Panc1 (cell line): ENCODE results near the gene GRM2. TPM values are rescaled to one million over a fixed set of nuclear protein-coding genes. Genes with fewer than 3 reads are reported as not detected.
A peak's percentile ranks its signal among the peaks of the same experiment; 100 is the strongest.

Experiments used
- ATAC-seq: fragments of 200-7000 bp; cut with Tn5 transposase; 2 replicates; pipeline ENCODE4 v1.9.1; 2020; ENCODE audit warnings: mild to moderate bottlenecking, moderate library complexity
- BruUV-seq: library from RNA; stranded (reverse); fragments of 400-500 nt; replicated peaks from 2 replicates; lab custom pipeline; 2021; lab: Mats Ljungman, UMichigan
- CTCF ChIA-PET: fragments of 300-600 bp; sonication (Branson Sonifier 250); formaldehyde crosslinking; loops from one replicate; lab custom pipeline; 2022; ENCODE audit warnings: antibody characterized with exemption; lab: Charles Lee
- POLR2A ChIA-PET: fragments of 300-600 bp; sonication (Branson Sonifier 250); formaldehyde crosslinking; loops from one replicate; lab custom pipeline; 2022; ENCODE audit warnings: antibody characterized with exemption; lab: Charles Lee
- DNase-seq: peaks from one replicate; pipeline ENCODE4 v3.0.0-alpha.2; 2010; ENCODE audit warnings: low read depth, low spot score
- H3K27ac ChIP-seq: 2 replicates; pipeline ENCODE4 v1.5.1; 2011; ENCODE audit warnings: mild to moderate bottlenecking, low read length, inconsistent platforms
- H3K27me3 ChIP-seq: fragments of 200-500 bp; sonication (Bioruptor generic); 2 replicates; pipeline ENCODE4 v1.6.0; 2014; ENCODE audit warnings: low read length, inconsistent platforms; ENCODE audit not compliant: control insufficient read depth, insufficient read depth
- H3K36me3 ChIP-seq: fragments of 200-500 bp; sonication (Bioruptor generic); 2 replicates; pipeline ENCODE4 v1.5.1; 2014; ENCODE audit warnings: inconsistent platforms, mild to moderate bottlenecking, low read length, moderate library complexity; ENCODE audit not compliant: control insufficient read depth, insufficient read depth
- H3K4me1 ChIP-seq: 2 replicates; pipeline ENCODE4 v1.5.1; 2011; ENCODE audit warnings: inconsistent platforms, mild to moderate bottlenecking, low read length, moderate library complexity; ENCODE audit not compliant: control insufficient read depth, insufficient read depth
- H3K4me3 ChIP-seq, 2 experiments: 2 replicates each; pipeline ENCODE4 v1.5.1; 2011 to 2012; ENCODE audit warnings: low read depth in 2 of 2, low read length in 2 of 2, mild to moderate bottlenecking in 2 of 2, inconsistent platforms in 1 of 2, moderate library complexity in 1 of 2
- H3K9me3 ChIP-seq: fragments of 200-500 bp; sonication (Bioruptor generic); 2 replicates; pipeline ENCODE4 v1.5.1; 2014; ENCODE audit warnings: low read depth, mild to moderate bottlenecking, inconsistent platforms, low read length, moderate library complexity; ENCODE audit not compliant: control insufficient read depth, insufficient read depth
- POLR2AphosphoS5 ChIP-seq: IDR thresholded peaks from 2 replicates; pipeline ENCODE4 v1.6.1; 2012; ENCODE audit warnings: mild to moderate bottlenecking, low read depth, low read length, moderate library complexity
- SIN3A ChIP-seq: IDR thresholded peaks from 2 replicates; pipeline ENCODE4 v1.6.1; 2012; ENCODE audit warnings: low read depth, mild to moderate bottlenecking, low read length, moderate library complexity, borderline replicate concordance; ENCODE audit not compliant: insufficient read depth
- TCF7L2 ChIP-seq: IDR thresholded peaks from 2 replicates; pipeline ENCODE4 v1.6.1; 2011; ENCODE audit warnings: mild to moderate bottlenecking, low read depth, low read length, inconsistent platforms
- in situ Hi-C: cut with HindIII; loops from 2 replicates; pipeline ENCODE4 v1.10.0; 2016; ENCODE audit warnings: low sequenced_read_pairs, low pct_unique_long_range_greater_than_20kb
- intact Hi-C: fragments of 100-400 bp; cut with micrococcal nuclease; formaldehyde crosslinking; loops from one replicate; pipeline ENCODE4 v1.10.0; 2022; ENCODE audit not compliant: unreplicated experiment
- total RNA-seq: library from RNA; stranded (reverse); gene quantifications from one replicate; pipeline ENCODE4 v1.2.1, GENCODE V29; 2021; ENCODE audit not compliant: unreplicated experiment
- TF ChIP-seq, protein P1 (sequence below): fragments of 450-650 bp; IDR thresholded peaks from 2 replicates; pipeline ENCODE4 v1.5.1; 2017; ENCODE audit warnings: mild to moderate bottlenecking
- TF ChIP-seq, protein P2 (sequence below), 2 experiments: IDR thresholded peaks; 2 replicates each; pipeline ENCODE4 v1.6.1; 2011 to 2012; ENCODE audit warnings: low read depth in 2 of 2, control low read depth in 1 of 2, low read length in 1 of 2, mild to moderate bottlenecking in 1 of 2, moderate library complexity in 1 of 2; ENCODE audit not compliant: insufficient read depth in 1 of 2

The GRM2 gene
- total RNA-seq, 1 experiment from 2014 or later = 0.21 TPM

DNA sequence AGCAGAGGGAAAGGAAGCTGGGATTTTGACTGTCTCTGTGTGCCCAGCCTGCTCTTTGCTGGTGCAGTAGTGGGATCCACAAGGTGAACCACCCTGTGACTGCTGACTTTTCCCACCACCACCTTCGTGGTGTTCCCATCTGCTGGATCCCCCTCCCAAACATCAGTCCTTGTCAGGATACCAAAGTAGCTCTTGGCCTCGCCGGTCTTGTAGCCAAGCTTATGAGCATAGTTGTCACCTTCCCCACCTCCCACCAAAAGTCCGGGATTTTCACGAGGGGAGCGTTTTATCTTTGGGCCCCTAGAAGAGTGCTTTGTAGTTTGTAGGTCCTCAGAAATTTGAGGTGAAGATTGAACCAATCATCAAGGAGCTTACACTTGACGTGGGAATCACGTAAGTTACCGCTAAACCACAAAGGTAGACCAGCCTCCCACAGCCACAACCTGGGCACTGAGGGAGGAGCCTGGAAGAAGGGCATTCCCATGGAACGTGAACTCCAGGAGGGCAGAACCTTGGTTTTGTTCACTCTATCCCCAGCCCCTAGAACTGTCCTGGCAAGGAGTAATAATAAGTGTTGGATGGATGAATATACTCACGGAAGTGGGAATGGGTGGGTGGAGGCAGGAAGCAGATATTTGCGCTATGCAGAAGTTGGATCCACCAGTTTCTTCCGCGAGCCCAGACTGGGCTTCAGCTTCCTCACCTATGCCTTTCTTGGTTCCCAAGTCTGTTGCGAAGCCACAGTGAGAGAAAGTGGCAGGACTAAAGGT, 36.6 kb upstream of the GRM2 start:
- no peak for TF ChIP-seq POLR2AphosphoS5
- TF ChIP-seq, protein P1, sequence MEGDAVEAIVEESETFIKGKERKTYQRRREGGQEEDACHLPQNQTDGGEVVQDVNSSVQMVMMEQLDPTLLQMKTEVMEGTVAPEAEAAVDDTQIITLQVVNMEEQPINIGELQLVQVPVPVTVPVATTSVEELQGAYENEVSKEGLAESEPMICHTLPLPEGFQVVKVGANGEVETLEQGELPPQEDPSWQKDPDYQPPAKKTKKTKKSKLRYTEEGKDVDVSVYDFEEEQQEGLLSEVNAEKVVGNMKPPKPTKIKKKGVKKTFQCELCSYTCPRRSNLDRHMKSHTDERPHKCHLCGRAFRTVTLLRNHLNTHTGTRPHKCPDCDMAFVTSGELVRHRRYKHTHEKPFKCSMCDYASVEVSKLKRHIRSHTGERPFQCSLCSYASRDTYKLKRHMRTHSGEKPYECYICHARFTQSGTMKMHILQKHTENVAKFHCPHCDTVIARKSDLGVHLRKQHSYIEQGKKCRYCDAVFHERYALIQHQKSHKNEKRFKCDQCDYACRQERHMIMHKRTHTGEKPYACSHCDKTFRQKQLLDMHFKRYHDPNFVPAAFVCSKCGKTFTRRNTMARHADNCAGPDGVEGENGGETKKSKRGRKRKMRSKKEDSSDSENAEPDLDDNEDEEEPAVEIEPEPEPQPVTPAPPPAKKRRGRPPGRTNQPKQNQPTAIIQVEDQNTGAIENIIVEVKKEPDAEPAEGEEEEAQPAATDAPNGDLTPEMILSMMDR = no peak
- TF ChIP-seq, protein P2, sequence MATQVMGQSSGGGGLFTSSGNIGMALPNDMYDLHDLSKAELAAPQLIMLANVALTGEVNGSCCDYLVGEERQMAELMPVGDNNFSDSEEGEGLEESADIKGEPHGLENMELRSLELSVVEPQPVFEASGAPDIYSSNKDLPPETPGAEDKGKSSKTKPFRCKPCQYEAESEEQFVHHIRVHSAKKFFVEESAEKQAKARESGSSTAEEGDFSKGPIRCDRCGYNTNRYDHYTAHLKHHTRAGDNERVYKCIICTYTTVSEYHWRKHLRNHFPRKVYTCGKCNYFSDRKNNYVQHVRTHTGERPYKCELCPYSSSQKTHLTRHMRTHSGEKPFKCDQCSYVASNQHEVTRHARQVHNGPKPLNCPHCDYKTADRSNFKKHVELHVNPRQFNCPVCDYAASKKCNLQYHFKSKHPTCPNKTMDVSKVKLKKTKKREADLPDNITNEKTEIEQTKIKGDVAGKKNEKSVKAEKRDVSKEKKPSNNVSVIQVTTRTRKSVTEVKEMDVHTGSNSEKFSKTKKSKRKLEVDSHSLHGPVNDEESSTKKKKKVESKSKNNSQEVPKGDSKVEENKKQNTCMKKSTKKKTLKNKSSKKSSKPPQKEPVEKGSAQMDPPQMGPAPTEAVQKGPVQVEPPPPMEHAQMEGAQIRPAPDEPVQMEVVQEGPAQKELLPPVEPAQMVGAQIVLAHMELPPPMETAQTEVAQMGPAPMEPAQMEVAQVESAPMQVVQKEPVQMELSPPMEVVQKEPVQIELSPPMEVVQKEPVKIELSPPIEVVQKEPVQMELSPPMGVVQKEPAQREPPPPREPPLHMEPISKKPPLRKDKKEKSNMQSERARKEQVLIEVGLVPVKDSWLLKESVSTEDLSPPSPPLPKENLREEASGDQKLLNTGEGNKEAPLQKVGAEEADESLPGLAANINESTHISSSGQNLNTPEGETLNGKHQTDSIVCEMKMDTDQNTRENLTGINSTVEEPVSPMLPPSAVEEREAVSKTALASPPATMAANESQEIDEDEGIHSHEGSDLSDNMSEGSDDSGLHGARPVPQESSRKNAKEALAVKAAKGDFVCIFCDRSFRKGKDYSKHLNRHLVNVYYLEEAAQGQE (IDR thresholded peaks at IDR 0.05; ENCODE audit: insufficient read depth in 1 of 2, low read depth in 2 of 2, low read length in 1 of 2) = no peak
- no peak for TF ChIP-seq TCF7L2
- TF ChIP-seq SIN3A = no peak
- in situ Hi-C loops = no loop called here
- intact Hi-C loops = no loop called here

DNA sequence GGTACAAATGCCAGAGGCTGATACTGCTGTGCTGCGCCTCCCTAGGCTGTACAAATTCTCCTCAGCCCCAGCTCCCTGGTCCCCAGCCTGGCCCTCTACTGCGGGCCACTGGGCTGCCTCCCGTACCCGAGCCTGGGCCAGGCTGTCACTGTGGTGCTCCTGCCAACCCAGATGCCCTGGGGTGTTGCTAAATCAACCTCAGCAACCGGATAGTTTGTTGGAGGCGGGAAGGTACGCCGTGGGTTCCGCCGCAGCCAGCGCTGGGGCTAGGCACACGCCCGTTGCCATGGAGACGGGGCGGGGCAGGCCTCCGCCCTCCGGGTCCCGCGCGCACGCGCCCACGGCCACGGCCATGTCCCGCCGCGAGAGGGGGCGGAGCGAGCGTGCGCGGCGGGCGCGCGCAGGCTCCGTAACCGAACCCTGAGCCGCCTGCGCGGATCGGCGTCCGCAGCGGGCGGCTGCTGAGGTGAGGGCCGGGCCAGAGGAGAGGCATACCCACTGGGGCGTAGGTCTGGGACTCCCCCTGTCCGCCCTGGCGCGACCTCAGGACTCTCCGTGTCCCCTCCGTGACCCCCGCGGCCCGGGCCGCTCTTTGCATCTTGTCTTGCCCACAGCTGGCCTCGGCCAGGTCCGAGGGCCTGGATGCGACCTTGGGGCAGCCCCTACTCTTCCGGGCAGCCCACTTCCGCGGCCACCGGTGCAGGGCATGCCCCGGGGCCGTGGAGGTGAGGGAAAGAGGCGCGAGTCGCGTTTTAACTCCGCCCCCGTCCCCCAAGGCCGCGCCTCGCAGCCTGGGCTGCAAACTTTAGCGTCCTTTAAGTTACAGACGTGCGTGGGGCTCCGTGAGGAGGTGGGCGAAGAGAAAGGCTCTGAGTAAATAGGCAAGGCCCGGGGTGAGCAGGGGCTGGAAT, 35.8 kb upstream of the GRM2 start, which contains the start of gene TEX264:
Gene TEX264, plus strand, starts transcription at position 430 of the 911 bp plus-strand sequence. CDS start 3,053 bp downstream, outside the sequence.
- intact Hi-C loops = no loop called here
- peaks cover 20% of the 10 kb centered on the region for H3K4me1 ChIP-seq
- in situ Hi-C loops = no loop called here
- no peaks in the 10 kb centered on the region for H3K9me3 ChIP-seq
- H3K27me3 ChIP-seq = no peaks in the 10 kb centered on the region
- H3K4me3 ChIP-seq = peak within 1 kb of the TSS; percentile 79 to 86
- ChIA-PET POLR2A (no interaction called here), CTCF (interaction anchor here (1.3 to 2.1 kb wide), 2 partner anchors 11 to 170 kb away, joined by 4 to 26 read pairs; partner anchors contain the start of gene DCAF1)
- peak; percentile 84 for ATAC-seq
- H3K27ac ChIP-seq = peak within 1 kb of the TSS; percentile 86
- H3K36me3 ChIP-seq = no peaks in the 10 kb centered on the region
- TF ChIP-seq, protein P1 = no peak
- TF ChIP-seq POLR2AphosphoS5 = peak; percentile 84
- no peak for TF ChIP-seq TCF7L2
- TF ChIP-seq, protein P2 (IDR thresholded peaks at IDR 0.05; ENCODE audit: insufficient read depth in 1 of 2, low read depth in 2 of 2, low read length in 1 of 2) = no peak
- TF ChIP-seq SIN3A = peak; percentile 52; the same call in 1 of the 2 replicates
- BruUV-seq = no TSS peak
- no peak for DNase-seq

More for the DNA sequence above, 36.6 kb upstream of the GRM2 start:
- no peak for ATAC-seq
- CTCF ChIA-PET = interaction anchor here (0.6 to 2.1 kb wide), 3 partner anchors 12 to 169 kb away, joined by 4 to 26 read pairs (median 5); partner anchors contain the start of gene DCAF1
- Histone ChIP-seq H3K4me1 (peaks cover 20% of the 10 kb centered on the region), H3K4me3 (peak overlapping the region; percentile 79 to 86), H3K27me3 (no peaks in the 10 kb centered on the region), H3K36me3 (no peaks in the 10 kb centered on the region), H3K9me3 (no peaks in the 10 kb centered on the region), H3K27ac (peak overlapping the region; percentile 72)
- no peak for DNase-seq
- BruUV-seq = no TSS peak
- POLR2A ChIA-PET = no interaction called here
